Astrocyte (in vitro differentiated cells and primary cell): ENCODE measurements around the gene MYOCOS.

Source experiments
- EZH2 ChIP-seq: IDR thresholded peaks from 2 replicates; pipeline ENCODE4 v1.6.1; 2012; ENCODE audit warnings: mild to moderate bottlenecking, low read length, inconsistent platforms; ENCODE audit not compliant: insufficient read depth
- TF ChIP-seq, protein P1 (sequence below): IDR thresholded peaks from 2 replicates; pipeline ENCODE4 v1.5.1; 2011; ENCODE audit warnings: low read depth, mild to moderate bottlenecking, inconsistent platforms, low read length, moderate library complexity; ENCODE audit not compliant: insufficient read depth

DNA sequence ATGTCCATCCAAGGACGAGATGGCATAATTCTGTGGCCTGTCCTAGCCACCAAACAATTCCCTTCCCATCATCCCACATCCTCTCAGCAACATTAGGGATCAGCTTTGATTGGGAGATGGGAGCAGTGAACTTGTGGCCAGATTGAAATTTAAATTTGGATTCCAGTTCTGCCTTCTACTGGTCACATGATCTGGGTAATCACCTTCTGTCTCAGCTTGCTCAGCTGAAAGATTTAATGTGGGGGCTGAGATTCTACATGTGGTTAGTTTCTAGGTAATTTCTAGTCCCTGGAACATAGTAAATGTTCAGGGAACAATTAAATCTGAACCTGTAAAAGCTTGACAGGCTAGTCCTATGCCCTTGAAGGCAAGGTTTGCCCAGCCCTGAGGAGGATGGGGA, 3.2 kb downstream of the MYOCOS start:
- TF ChIP-seq, protein P1, sequence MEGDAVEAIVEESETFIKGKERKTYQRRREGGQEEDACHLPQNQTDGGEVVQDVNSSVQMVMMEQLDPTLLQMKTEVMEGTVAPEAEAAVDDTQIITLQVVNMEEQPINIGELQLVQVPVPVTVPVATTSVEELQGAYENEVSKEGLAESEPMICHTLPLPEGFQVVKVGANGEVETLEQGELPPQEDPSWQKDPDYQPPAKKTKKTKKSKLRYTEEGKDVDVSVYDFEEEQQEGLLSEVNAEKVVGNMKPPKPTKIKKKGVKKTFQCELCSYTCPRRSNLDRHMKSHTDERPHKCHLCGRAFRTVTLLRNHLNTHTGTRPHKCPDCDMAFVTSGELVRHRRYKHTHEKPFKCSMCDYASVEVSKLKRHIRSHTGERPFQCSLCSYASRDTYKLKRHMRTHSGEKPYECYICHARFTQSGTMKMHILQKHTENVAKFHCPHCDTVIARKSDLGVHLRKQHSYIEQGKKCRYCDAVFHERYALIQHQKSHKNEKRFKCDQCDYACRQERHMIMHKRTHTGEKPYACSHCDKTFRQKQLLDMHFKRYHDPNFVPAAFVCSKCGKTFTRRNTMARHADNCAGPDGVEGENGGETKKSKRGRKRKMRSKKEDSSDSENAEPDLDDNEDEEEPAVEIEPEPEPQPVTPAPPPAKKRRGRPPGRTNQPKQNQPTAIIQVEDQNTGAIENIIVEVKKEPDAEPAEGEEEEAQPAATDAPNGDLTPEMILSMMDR = no peak
- no peak for TF ChIP-seq EZH2
